CD4-positive, alpha-beta T cell treated with Interferon gamma for 1 hour (primary cell): ENCODE measurements around the gene RASAL2.

Experiments used
- DNase-seq: peaks from one replicate; pipeline ENCODE4 v3.0.0-alpha.2; 2020

The RASAL2 gene

GRCh38 chr1:178093951-178094738 lies at the start of gene RASAL2:
RASAL2 (plus strand) TSS chr1:178094104; CDS start chr1:178094493, 389 bp downstream.
- DNase-seq, result peak; percentile 1

GRCh38 chr1:178046591-178047270 lies 47.2 kb upstream of the RASAL2 start:
- no peak for DNase-seq

DNA sequence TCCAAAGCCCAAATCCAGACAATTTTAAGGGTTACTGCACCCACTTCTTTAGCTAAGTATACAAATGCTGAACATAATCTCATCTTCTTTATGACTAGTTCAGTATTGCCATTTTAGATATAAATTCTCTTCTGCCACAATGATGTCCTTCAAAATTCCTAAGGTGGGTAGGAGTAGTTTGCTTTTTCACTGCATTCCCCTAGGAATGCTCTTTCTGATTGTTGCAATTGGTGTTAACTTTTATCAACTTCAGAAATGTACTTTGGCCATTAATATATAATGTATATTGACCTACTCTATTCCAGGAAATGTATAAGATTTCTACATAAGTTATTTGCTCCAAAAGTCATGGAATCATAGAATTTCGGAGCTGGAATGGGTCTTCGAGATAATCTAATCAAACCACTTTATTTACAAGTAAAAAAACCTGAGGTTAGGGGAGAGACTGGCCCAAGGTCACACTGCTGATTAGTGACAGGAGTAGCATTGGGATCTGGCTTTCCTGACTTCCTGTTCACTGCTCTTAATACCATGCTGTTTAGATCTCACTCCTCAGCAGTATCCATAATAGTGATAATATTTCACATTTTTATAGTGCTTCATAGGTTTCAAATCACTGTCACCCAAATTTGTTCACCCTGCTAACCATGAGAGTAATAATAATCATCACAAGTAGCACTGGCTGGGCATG lies 46.4 kb upstream of the RASAL2 start:
- DNase-seq, result no peak

DNA sequence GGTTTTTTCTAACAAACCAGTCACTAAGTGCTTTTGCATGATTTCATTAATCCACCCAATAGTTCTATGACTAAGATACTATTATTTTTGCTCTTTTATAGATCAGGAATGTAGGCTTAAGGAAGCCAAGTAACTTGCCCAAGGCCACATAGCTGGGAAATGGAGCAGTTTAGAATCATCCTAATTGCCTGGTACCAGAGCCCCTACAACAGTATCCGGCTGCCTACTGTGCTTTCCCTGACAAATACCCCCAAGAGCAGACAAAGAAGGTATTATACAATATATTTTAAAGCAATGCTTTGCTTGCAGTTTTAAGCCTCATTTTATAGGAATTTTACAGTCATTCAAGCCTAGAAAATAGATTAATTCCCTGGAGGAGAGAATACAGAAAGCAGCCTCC lies 45.5 kb upstream of the RASAL2 start:
- DNase-seq, result no peak

DNA sequence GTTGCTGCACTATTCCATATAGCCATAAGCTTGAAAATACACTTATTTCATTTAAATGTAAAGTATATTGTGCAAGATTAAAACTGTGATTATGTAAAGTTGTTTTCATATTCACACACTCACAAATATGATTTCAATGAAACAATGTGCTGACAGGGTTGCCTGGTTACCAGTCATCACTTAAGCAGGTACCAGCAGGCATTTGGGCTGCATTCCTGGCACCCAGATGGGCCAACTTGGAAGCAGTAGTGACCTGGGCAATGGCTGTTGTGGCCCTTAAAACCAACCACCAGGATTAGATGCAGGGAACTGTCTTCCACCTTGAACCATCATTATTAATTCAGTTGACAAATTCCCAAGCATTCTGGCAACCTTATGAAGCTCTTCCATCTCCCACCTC lies 45.0 kb upstream of the RASAL2 start:
- DNase-seq, result no peak

DNA sequence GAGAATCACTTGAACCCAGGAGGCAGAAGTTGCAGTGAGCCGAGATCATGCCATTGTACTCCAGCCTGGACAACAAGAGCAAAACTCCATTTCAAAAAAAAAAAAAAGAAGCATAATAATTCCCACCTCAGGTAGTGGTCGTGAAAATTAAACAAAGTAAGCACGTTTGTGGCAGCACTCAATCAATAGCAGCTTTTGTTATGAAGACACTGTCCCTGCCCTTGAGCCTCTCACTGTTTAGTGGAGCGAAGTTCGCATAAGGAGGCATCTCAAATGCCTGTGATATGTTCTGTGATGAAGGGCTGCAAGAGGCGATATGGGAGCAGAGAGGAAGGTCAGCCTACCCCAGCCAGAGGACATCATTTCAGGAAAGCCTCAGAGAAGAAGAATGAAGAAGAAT lies 43.8 kb upstream of the RASAL2 start:
- no peak for DNase-seq

DNA sequence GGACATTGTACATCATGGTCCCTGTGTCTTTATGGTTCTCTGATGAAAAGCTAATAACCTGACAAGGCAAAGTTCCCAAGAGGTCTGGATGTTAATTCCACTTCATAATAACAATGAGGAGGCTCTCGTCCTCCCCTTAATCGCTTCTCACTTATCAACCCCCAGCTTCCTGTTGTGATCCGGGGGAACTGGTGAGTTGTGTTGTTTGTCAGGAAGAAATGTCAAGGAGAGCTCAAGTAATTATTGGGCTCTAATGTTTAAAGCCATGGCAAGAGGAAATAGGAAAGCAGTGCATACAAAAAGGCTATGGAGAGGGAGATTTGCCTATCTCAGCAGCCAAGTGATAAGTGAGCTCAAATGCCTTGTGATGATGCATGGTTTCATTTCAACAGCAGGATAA lies 42.8 kb upstream of the RASAL2 start:
- no peak for DNase-seq

DNA sequence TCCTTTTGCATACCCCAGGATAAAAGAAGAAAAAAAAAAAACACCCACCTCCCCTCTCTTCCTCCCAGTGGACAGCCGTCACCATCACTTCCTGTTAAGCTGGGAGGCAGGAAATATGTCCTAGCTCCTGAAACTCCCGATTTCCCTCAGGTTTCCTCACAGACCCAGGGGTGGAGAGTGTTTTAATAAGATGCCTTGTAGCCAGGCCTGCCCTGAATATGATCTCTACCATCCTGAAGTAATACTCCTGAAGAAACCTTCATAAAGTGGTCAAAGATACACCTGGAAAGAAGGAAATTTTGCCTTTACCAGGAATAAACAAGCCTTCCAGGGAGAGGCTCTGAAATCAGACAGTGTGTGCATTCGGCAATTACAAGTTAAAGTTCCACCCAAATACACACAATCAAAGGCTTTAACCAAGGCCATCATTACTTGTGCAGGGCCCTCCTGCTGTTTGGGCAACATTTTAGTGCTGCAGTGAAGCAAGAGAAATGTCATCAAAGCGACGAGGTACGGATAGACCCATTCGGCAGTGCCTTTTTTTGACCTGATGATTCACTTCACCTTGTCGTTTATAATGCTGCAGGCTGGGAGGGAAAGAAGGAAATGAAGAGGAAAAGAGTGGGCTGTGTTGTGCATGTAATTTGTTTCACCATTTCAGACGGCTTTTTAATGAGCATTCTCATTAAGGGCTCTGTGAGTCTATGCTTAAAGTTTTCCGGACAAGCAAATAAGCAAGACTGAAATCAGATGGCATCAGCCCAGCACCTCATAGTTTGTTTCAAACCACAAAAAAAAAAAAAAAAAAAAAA lies 41.0 kb upstream of the RASAL2 start:
- DNase-seq, result no peak

DNA sequence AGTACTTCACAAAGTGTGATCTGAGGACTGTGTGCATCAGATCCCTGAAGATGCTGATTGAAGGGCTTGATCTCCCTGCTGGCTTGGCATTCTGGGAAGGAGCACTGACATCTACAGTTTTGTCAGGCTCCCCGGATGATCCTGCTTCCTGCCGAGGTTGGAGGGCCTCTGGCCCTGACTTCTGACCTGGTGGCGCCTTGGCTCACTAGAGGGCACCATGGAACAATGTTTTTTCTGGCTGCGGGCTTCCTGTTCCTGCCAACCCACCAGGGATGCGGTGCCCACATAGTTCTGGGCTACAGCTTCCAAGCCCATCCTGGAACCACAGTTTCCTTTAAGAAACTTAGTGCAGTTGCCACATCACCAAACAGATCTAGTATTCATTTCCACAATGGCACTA lies 38.8 kb upstream of the RASAL2 start:
- no peak for DNase-seq

DNA sequence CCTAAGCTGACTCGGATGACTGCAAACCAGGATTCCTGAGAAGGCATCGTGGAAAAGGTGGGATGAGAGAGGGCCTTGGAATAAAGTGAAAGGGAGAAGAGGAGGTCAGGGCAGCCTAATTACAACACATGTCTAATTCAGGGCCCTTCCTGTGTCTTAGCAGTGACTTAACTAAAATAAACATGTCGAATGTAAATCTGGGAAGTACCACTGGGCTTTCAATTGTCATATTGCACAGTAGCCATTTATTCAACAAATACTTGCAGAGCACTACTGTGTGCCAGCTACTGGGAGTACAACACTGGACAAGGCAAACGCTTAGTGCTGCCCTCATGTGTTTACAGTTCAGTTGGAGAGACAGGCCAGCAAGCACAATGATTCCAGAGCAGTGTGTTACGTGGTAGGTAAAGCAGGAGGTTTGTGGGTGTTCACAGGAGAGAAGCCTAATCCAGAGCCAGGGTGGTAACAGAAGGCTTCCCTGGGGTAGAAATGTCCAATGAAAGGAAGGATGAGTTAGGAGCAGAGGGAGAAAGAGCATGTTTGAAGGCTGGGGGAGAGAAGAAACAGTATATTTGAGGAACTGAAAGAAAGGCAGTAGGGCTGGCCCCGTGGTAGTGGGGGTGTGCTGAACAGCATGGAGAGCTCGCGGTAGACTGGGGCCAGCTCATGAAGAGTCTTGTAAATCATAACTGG lies 38.0 kb upstream of the RASAL2 start:
- peak; percentile 5 for DNase-seq

- no peak for DNase-seq
These were observed 36.7 kb upstream of the RASAL2 start for GRCh38 chr1:178057141-178057765.

- DNase-seq, result no peak
These were observed 35.9 kb upstream of the RASAL2 start for GRCh38 chr1:178057912-178058534.

DNA sequence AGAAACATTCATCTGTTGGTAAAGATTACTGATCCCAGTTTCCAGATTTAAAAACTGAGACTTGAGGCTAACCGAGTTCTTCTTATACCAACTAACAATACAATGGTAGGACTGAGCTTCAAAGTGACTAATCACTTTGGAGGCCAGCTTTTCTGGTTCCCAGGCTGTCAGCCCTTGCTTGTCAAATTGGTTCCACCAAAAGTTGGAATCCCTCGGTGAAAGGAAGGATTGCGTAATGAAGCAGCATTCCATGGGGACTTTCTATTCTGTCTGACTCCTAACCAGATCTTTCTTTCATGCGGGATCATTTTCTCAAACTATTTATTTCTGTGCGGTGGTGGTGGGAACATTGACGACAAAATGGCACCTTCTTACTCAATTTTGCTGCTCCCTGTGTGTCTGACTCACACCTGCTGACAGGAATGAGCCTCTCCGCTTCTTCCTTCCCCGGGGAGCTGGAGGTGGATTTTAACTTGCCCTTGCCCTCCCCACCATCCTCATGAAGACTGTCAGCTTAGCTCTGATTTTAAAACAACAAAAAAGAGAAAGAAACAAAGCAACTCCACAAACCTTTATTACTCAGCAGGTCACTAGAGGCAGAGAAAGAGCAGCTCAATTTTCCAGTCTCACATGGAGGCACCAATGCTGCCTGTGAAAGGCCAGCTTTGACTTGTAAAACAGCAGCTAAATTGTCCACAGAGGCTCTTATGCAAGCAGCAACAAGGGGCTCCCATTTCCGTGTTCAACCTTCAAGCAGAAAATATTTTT lies 32.9 kb upstream of the RASAL2 start:
- DNase-seq, result no peak

GRCh38 chr1:178061620-178062019 lies 32.3 kb upstream of the RASAL2 start:
- DNase-seq, result no peak

GRCh38 chr1:178064191-178064821 lies 29.6 kb upstream of the RASAL2 start:
- DNase-seq, result no peak

GRCh38 chr1:178065250-178065649 lies 28.7 kb upstream of the RASAL2 start:
- no peak for DNase-seq

DNA sequence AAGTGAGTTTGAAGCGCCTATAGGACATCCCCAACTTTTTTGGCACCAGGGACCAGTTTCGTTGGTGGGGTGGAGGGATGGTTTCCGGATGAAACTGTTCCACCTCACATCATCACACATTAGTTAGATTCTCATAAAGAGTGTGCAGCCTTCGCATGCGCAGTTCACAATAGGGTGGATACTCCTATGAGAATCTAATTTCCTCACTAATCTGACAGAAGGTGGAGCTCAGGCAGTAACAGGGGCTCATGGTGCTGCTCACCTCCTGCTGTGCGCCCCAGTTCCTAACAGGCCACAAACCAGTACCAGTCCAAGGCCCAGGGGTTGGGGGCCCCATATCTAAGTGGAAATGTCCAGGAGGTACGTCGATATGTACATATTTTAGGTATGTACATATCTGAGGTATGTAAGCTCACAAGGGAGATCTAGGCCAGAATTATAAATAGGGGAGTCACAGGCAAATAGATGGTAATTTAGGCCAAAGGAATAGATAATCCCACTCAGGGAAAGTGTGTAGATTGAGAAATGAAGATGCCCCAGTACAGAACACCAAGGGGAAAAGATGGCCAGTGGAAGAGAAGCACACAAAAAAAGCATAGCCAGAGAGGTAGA lies 27.5 kb upstream of the RASAL2 start:
- DNase-seq, result no peak

GRCh38 chr1:178066908-178067614 lies 26.8 kb upstream of the RASAL2 start:
- DNase-seq, result no peak

- DNase-seq, result no peak
These were observed 22.1 kb upstream of the RASAL2 start for GRCh38 chr1:178071811-178072210.
